Fibroblast of pulmonary artery (primary cell): ENCODE data around the gene SELENOM.

ENCODE experiments used
- DNase-seq: peaks from one replicate; pipeline ENCODE4 v3.0.0-alpha.2; 2010; ENCODE audit warnings: low read depth
- H3K4me3 ChIP-seq: replicated peaks from 2 replicates; pipeline ENCODE4 v1.5.1; 2011; ENCODE audit warnings: low read depth, mild to moderate bottlenecking, control low read depth, low read length, moderate library complexity
- CTCF ChIP-seq: IDR thresholded peaks from 2 replicates; pipeline ENCODE4 v1.5.1; 2011; ENCODE audit warnings: mild to moderate bottlenecking, control low read depth, low read length, inconsistent platforms; ENCODE audit errors: missing control alignments

Gene SELENOM

GRCh38 chr22:31126128-31126868 lies 18.9 kb upstream of the SELENOM start:
- no peak for TF ChIP-seq CTCF
- no peak overlapping the region for H3K4me3 ChIP-seq

GRCh38 chr22:31125521-31126117 lies 18.3 kb upstream of the SELENOM start:
- TF ChIP-seq CTCF, result no peak
- H3K4me3 ChIP-seq, result no peak overlapping the region
- no peak for DNase-seq

More at GRCh38 chr22:31126128-31126868, 18.9 kb upstream of the SELENOM start:
- no peak for DNase-seq

GRCh38 chr22:31124811-31125465 lies 17.6 kb upstream of the SELENOM start:
- no peak for TF ChIP-seq CTCF
- no peak for DNase-seq
- no peak overlapping the region for H3K4me3 ChIP-seq

DNA sequence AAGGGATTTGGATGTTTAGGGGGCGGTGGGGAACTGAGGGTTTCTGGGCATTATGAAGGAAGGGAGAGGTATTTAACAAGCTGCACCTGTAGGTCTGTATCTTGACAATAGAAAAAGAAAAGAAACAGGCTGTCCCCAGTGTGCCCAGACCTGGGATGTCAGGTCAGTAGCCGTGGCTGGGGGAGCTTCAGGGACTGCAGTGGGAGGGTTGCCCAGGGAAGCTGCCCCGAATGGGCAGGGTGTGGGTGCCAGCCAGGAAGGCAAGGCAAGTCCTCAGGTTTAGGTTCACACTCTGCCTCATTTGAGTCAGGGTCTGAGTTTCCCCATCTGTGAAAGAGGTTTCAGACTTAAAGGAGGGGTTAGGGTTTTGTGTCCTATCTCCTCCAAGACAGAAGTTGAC lies 16.9 kb upstream of the SELENOM start:
- DNase-seq, result no peak
- H3K4me3 ChIP-seq, result no peak overlapping the region
- TF ChIP-seq CTCF, result no peak

DNA sequence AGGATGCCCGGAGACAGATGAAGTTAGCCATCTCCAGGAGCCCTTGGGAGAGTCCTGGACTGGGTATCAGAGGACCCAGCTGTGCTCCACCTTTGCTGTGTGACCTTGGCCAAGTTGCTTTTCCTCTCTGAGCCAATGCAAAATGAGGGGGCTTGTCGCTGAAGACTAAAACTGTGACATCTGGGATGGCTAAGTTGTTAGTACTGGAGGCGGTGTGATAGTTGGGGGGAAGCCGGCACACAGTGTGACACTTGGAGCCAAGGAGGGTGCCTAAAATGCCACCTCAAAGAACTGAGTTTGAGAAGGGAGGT lies 15.9 kb upstream of the SELENOM start:
- DNase-seq, result no peak
- peak overlapping the region; percentile 49 for H3K4me3 ChIP-seq
- TF ChIP-seq CTCF, result no peak

- DNase-seq, result peak; percentile 49
- peak within 1 kb of the TSS; percentile 49 for H3K4me3 ChIP-seq
- no peak for TF ChIP-seq CTCF
Measured at GRCh38 chr22:31122532-31123291, 15.3 kb upstream of the SELENOM start, which contains the start of gene INPP5J. INPP5J (plus strand) TSS chr22:31122966; CDS start chr22:31123015, 49 bp downstream.
